ENCODE results near the gene KCNAB1.

Gene KCNAB1

GRCh38 chr3:156246961-156247725 is 126.8 kb downstream of the KCNAB1 start:
- Histone ChIP-seq H3K9me3 (ENCODE audit: control insufficient read depth, insufficient read depth, low read length) (no peaks in the 10 kb centered on the region), H3K4me3 (ENCODE audit: low read depth, low read length) (no peak overlapping the region), H3K9ac (ENCODE audit: low read depth, low read length) (no peak overlapping the region), H3K27me3 (ENCODE audit: control insufficient read depth, insufficient read depth, low read length) (no peaks in the 10 kb centered on the region), H3K4me1 (ENCODE audit: control insufficient read depth, insufficient read depth, low read length) (no peaks in the 10 kb centered on the region), H3K36me3 (ENCODE audit: control insufficient read depth, insufficient read depth, low read length) (no peaks in the 10 kb centered on the region), H3K27ac (ENCODE audit: low read depth, low read length) (no peak overlapping the region)

DNA sequence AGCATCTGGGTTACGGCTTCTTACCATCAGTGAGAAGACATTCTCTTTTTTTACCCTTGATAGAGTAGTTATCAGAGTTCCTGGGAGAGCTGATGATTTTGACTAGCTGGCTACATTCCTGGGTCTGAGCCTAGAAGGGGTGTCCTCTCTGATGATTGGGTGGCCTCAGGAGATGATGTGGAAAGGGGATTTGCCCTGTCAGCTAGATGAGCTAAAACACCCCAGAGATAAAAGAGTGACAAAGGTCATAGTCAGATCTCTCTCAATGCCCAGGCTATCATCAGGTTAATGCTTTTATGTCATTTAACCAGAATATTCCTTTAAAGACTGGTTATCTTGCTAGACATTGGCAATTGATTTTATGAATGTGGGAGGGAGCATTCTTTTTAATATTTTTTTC is 130.2 kb downstream of the KCNAB1 start:
- H3K27ac ChIP-seq (ENCODE audit: low read depth, low read length): no peak overlapping the region
- no peaks in the 10 kb centered on the region for H3K4me1 ChIP-seq (ENCODE audit: control insufficient read depth, insufficient read depth, low read length)
- H3K9me3 ChIP-seq (ENCODE audit: control insufficient read depth, insufficient read depth, low read length): no peaks in the 10 kb centered on the region

GRCh38 chr3:156251424-156251823 is 131.0 kb downstream of the KCNAB1 start:
- H3K4me3 ChIP-seq (ENCODE audit: low read depth, low read length): no peak overlapping the region
- no peaks in the 10 kb centered on the region for H3K4me1 ChIP-seq (ENCODE audit: control insufficient read depth, insufficient read depth, low read length)
- no peaks in the 10 kb centered on the region for H3K27me3 ChIP-seq (ENCODE audit: control insufficient read depth, insufficient read depth, low read length)
- H3K27ac ChIP-seq (ENCODE audit: low read depth, low read length): no peak overlapping the region
- H3K36me3 ChIP-seq (ENCODE audit: control insufficient read depth, insufficient read depth, low read length): no peaks in the 10 kb centered on the region
- H3K9me3 ChIP-seq (ENCODE audit: control insufficient read depth, insufficient read depth, low read length): no peaks in the 10 kb centered on the region
- H3K9ac ChIP-seq (ENCODE audit: low read depth, low read length): no peak overlapping the region

More for the DNA sequence above, 130.2 kb downstream of the KCNAB1 start:
- Histone ChIP-seq H3K27me3 (ENCODE audit: control insufficient read depth, insufficient read depth, low read length) (no peaks in the 10 kb centered on the region), H3K9ac (ENCODE audit: low read depth, low read length) (no peak overlapping the region), H3K36me3 (ENCODE audit: control insufficient read depth, insufficient read depth, low read length) (no peaks in the 10 kb centered on the region), H3K4me3 (ENCODE audit: low read depth, low read length) (no peak overlapping the region)

DNA sequence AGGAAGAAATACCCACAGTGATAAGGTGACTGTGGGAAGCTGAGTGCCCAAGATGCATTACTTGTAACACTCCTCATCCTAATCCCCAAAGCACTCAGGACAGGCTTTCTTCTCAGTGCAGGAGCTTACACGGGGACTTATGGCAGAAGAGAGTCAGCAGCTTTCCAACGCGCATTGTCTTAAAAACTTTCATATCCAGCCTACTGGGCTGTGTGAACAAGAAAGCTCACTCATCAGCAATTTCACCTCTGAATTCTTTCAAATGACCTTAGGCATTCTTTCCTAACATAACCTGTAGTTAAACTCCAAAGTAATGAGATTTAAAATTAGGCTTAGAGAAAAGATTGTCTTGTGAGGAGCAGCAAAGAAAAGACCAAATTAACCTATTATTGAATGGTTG is 132.3 kb downstream of the KCNAB1 start:
- H3K4me1 ChIP-seq (ENCODE audit: control insufficient read depth, insufficient read depth, low read length): no peaks in the 10 kb centered on the region
- H3K4me3 ChIP-seq (ENCODE audit: low read depth, low read length): no peak overlapping the region
- no peaks in the 10 kb centered on the region for H3K27me3 ChIP-seq (ENCODE audit: control insufficient read depth, insufficient read depth, low read length)
- H3K36me3 ChIP-seq (ENCODE audit: control insufficient read depth, insufficient read depth, low read length): no peaks in the 10 kb centered on the region
- no peak overlapping the region for H3K9ac ChIP-seq (ENCODE audit: low read depth, low read length)
- H3K27ac ChIP-seq (ENCODE audit: low read depth, low read length): no peak overlapping the region
- no peaks in the 10 kb centered on the region for H3K9me3 ChIP-seq (ENCODE audit: control insufficient read depth, insufficient read depth, low read length)

DNA sequence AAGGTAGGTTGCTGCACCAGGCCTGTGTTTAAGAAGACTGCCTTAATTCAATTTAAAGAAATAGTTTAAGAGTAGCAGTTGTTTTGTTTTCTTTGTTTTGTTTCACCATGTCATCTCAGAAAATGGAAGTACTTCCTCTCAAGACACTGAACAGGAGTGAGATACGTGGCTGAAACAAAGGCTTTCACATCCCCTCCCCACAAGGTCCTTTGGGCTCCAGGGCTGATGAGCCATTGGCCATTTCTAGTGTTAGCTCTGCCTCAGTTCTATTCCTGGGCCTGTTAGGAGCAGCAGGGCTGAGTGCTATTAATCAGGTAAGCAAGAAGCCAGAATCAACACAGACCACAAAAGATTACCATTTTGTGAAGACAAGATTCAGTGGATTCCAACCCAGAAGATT is 132.8 kb downstream of the KCNAB1 start:
- Histone ChIP-seq H3K9ac (ENCODE audit: low read depth, low read length) (no peak overlapping the region), H3K27ac (ENCODE audit: low read depth, low read length) (no peak overlapping the region), H3K4me3 (ENCODE audit: low read depth, low read length) (no peak overlapping the region), H3K4me1 (ENCODE audit: control insufficient read depth, insufficient read depth, low read length) (no peaks in the 10 kb centered on the region), H3K9me3 (ENCODE audit: control insufficient read depth, insufficient read depth, low read length) (no peaks in the 10 kb centered on the region), H3K27me3 (ENCODE audit: control insufficient read depth, insufficient read depth, low read length) (no peaks in the 10 kb centered on the region), H3K36me3 (ENCODE audit: control insufficient read depth, insufficient read depth, low read length) (no peaks in the 10 kb centered on the region)

- Histone ChIP-seq H3K4me3 (ENCODE audit: low read depth, low read length) (no peak overlapping the region), H3K36me3 (ENCODE audit: control insufficient read depth, insufficient read depth, low read length) (no peaks in the 10 kb centered on the region), H3K27me3 (ENCODE audit: control insufficient read depth, insufficient read depth, low read length) (no peaks in the 10 kb centered on the region), H3K9me3 (ENCODE audit: control insufficient read depth, insufficient read depth, low read length) (no peaks in the 10 kb centered on the region), H3K9ac (ENCODE audit: low read depth, low read length) (no peak overlapping the region), H3K27ac (ENCODE audit: low read depth, low read length) (no peak overlapping the region), H3K4me1 (ENCODE audit: control insufficient read depth, insufficient read depth, low read length) (no peaks in the 10 kb centered on the region)
Measured at GRCh38 chr3:156256256-156256655, 135.9 kb downstream of the KCNAB1 start.

- Histone ChIP-seq H3K4me1 (ENCODE audit: control insufficient read depth, insufficient read depth, low read length) (no peaks in the 10 kb centered on the region), H3K27ac (ENCODE audit: low read depth, low read length) (no peak overlapping the region), H3K9ac (ENCODE audit: low read depth, low read length) (no peak overlapping the region), H3K36me3 (ENCODE audit: control insufficient read depth, insufficient read depth, low read length) (no peaks in the 10 kb centered on the region), H3K4me3 (ENCODE audit: low read depth, low read length) (no peak overlapping the region), H3K9me3 (ENCODE audit: control insufficient read depth, insufficient read depth, low read length) (no peaks in the 10 kb centered on the region), H3K27me3 (ENCODE audit: control insufficient read depth, insufficient read depth, low read length) (no peaks in the 10 kb centered on the region)
Measured at GRCh38 chr3:156256945-156257344, 136.6 kb downstream of the KCNAB1 start.

GRCh38 chr3:156258301-156258700 is 137.9 kb downstream of the KCNAB1 start:
- no peak overlapping the region for H3K9ac ChIP-seq (ENCODE audit: low read depth, low read length)
- H3K4me3 ChIP-seq (ENCODE audit: low read depth, low read length): no peak overlapping the region
- H3K9me3 ChIP-seq (ENCODE audit: control insufficient read depth, insufficient read depth, low read length): no peaks in the 10 kb centered on the region
- H3K27ac ChIP-seq (ENCODE audit: low read depth, low read length): no peak overlapping the region
- no peaks in the 10 kb centered on the region for H3K27me3 ChIP-seq (ENCODE audit: control insufficient read depth, insufficient read depth, low read length)
- H3K36me3 ChIP-seq (ENCODE audit: control insufficient read depth, insufficient read depth, low read length): no peaks in the 10 kb centered on the region
- no peaks in the 10 kb centered on the region for H3K4me1 ChIP-seq (ENCODE audit: control insufficient read depth, insufficient read depth, low read length)

- no peaks in the 10 kb centered on the region for H3K4me1 ChIP-seq (ENCODE audit: control insufficient read depth, insufficient read depth, low read length)
- H3K27me3 ChIP-seq (ENCODE audit: control insufficient read depth, insufficient read depth, low read length): no peaks in the 10 kb centered on the region
- H3K36me3 ChIP-seq (ENCODE audit: control insufficient read depth, insufficient read depth, low read length): no peaks in the 10 kb centered on the region
- no peak overlapping the region for H3K9ac ChIP-seq (ENCODE audit: low read depth, low read length)
- H3K27ac ChIP-seq (ENCODE audit: low read depth, low read length): no peak overlapping the region
- no peak overlapping the region for H3K4me3 ChIP-seq (ENCODE audit: low read depth, low read length)
- no peaks in the 10 kb centered on the region for H3K9me3 ChIP-seq (ENCODE audit: control insufficient read depth, insufficient read depth, low read length)
Measured at GRCh38 chr3:156259896-156260295, 139.5 kb downstream of the KCNAB1 start.

GRCh38 chr3:156260331-156260730 is 140.0 kb downstream of the KCNAB1 start:
- H3K27me3 ChIP-seq (ENCODE audit: control insufficient read depth, insufficient read depth, low read length): no peaks in the 10 kb centered on the region
- H3K27ac ChIP-seq (ENCODE audit: low read depth, low read length): no peak overlapping the region
- H3K36me3 ChIP-seq (ENCODE audit: control insufficient read depth, insufficient read depth, low read length): no peaks in the 10 kb centered on the region
- no peaks in the 10 kb centered on the region for H3K9me3 ChIP-seq (ENCODE audit: control insufficient read depth, insufficient read depth, low read length)
- H3K9ac ChIP-seq (ENCODE audit: low read depth, low read length): no peak overlapping the region
- no peaks in the 10 kb centered on the region for H3K4me1 ChIP-seq (ENCODE audit: control insufficient read depth, insufficient read depth, low read length)
- no peak overlapping the region for H3K4me3 ChIP-seq (ENCODE audit: low read depth, low read length)

DNA sequence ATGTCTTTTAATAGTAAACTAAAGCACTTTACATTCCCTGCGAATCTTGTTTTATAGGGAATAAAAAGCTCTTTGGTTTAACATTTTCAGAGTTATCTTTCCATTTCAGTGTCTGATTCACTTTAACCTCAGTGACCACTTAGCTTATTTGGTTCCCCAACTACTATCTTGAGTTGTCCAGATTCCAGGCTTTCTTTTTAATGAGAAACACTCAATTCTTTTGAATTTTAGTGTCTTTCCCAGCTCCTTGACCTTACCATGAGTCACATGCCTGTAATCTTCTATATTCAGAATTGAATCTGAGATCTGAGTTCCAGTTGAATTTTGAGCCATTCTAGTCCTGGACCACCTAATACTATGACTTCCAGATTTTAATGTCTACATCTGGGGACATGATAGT is 144.4 kb downstream of the KCNAB1 start:
- H3K4me3 ChIP-seq (ENCODE audit: low read depth, low read length): no peak overlapping the region
- no peaks in the 10 kb centered on the region for H3K9me3 ChIP-seq (ENCODE audit: control insufficient read depth, insufficient read depth, low read length)
- no peaks in the 10 kb centered on the region for H3K27me3 ChIP-seq (ENCODE audit: control insufficient read depth, insufficient read depth, low read length)
- no peak overlapping the region for H3K9ac ChIP-seq (ENCODE audit: low read depth, low read length)
- no peaks in the 10 kb centered on the region for H3K36me3 ChIP-seq (ENCODE audit: control insufficient read depth, insufficient read depth, low read length)
- no peak overlapping the region for H3K27ac ChIP-seq (ENCODE audit: low read depth, low read length)
- no peaks in the 10 kb centered on the region for H3K4me1 ChIP-seq (ENCODE audit: control insufficient read depth, insufficient read depth, low read length)
